Adrenal gland (tissue), 12 donors: Measurements from ENCODE around the gene MUC5B. TPM values are rescaled to one million over a fixed set of nuclear protein-coding genes. Genes with fewer than 3 reads are reported as not detected.
A peak's percentile ranks its signal among the peaks of the same experiment; 100 is the strongest.

ENCODE experiments used
- DNase-seq, 7 donors: peaks; one replicate each; pipeline ENCODE4 v3.0.0-alpha.2; 2019 to 2020
- H3K27ac ChIP-seq, 5 donors: fragments of 200-600 bp; sonication (generic) in 4 of 5; 1 replicate in 3 of 5; 2 replicates in 2 of 5; pipeline versions ENCODE4 v1.5.1 to v1.8.0; 2016 to 2020; ENCODE audit warnings: mild to moderate bottlenecking in 1 of 5
- H3K27me3 ChIP-seq: fragments of 200-600 bp; 2 replicates; pipeline ENCODE4 v1.8.0; 2021
- H3K36me3 ChIP-seq, 2 donors: fragments of 200-600 bp; replicated peaks in 1 of 2; 1 replicate in 1 of 2; 2 replicates in 1 of 2; pipeline versions ENCODE4 v1.5.1 to v1.8.0; 2018 to 2022
- H3K4me1 ChIP-seq, 2 donors: fragments of 200-600 bp; replicated peaks in 1 of 2; 1 replicate in 1 of 2; 2 replicates in 1 of 2; pipeline versions ENCODE4 v1.5.1 to v1.8.0; 2018 to 2021
- H3K4me3 ChIP-seq, 4 donors: fragments of 200-600 bp; sonication (generic) in 3 of 4; one replicate each; pipeline ENCODE4 v1.5.1; 2016 to 2018
- H3K9me3 ChIP-seq, 3 donors: fragments of 200-600 bp; sonication (generic) in 1 of 3; replicated peaks in 1 of 3; 1 replicate in 2 of 3; 2 replicates in 1 of 3; pipeline versions ENCODE4 v1.5.1 to v1.8.0; 2016 to 2021
- POLR2A ChIP-seq, 2 donors: fragments of 450-650 bp; IDR thresholded peaks; one replicate each; pipeline ENCODE4 v1.6.1; 2017; ENCODE audit warnings: antibody characterized with exemption in 2 of 2, mild to moderate bottlenecking in 2 of 2, moderate library complexity in 1 of 2
- WGBS, 4 donors: extraction: QIAGEN DNeasy Blood & Tissue Kit in 2 of 4; methylation state at CpG; one replicate each; pipeline versions ENCODE4 v1.1.5 to v1.1.7; 2013 to 2017; 5-methylcytosine and 5-hydroxymethylcytosine counted together
- intact Hi-C, 2 donors: fragments of 100-400 bp; cut with DNase I; formaldehyde crosslinking; loops; one replicate each; pipeline versions ENCODE4 v1.14.1 to v1.15.0; 2022 to 2023
- polyA plus RNA-seq, 3 donors: library from polyadenylated mRNA; stranded (reverse); fragments of 200-250 nt in 2 of 3; fragments of 350-450 nt in 1 of 3; fragmentation: Illumina TruSeq in 1 of 3; extraction: RNeasy Lipid Tissue Mini Kit (QIAGEN cat#74804) in 1 of 3; gene quantifications; one replicate each; pipeline ENCODE4 v1.2.3, GENCODE V29; 2013 to 2014
- total RNA-seq, 9 donors: library from RNA; depleted of rRNA in 4 of 9; stranded (reverse); fragments of >200 nt in 4 of 9; fragments of 120-200 nt in 1 of 9; fragmentation: NEBNext Ultra II Directional in 1 of 9; extraction: Animal tissue kit (Norgen Biotek cat#: 25700) in 1 of 9; gene quantifications; one replicate each; pipeline versions ENCODE4 v1.1.0 to v1.2.4, GENCODE V29; 2013 to 2023
- TF ChIP-seq, protein P1 (sequence below), 6 experiments: fragments of 450-650 bp in 4 of 6; fragments of 200-600 bp in 2 of 6; sonication (generic) in 1 of 6; IDR thresholded peaks; 1 replicate in 5 of 6; 2 replicates in 1 of 6; pipeline versions ENCODE4 v1.5.1 to v1.8.0; 2016 to 2021; ENCODE audit warnings: antibody characterized with exemption in 6 of 6, mild to moderate bottlenecking in 2 of 6, moderate library complexity in 1 of 6
- donor health status: healthy with polysubstance abuse.
- donor health status: Bipolar disorder and iron deficiency.
- donor health status: DM: yes; HTN: yes; CAD: no.
- donor health status: DM: no; HTN: no; CAD: no.
- donor health status: DM: no; HTN: no; CAD: no.
- donor health status: DM: yes; HTN: yes; CAD: no.

The MUC5B gene
- total and polyA plus RNA-seq, 12 donors = under 0.01 to 0.95 (median 0.70) TPM; not detected in 7

DNA sequence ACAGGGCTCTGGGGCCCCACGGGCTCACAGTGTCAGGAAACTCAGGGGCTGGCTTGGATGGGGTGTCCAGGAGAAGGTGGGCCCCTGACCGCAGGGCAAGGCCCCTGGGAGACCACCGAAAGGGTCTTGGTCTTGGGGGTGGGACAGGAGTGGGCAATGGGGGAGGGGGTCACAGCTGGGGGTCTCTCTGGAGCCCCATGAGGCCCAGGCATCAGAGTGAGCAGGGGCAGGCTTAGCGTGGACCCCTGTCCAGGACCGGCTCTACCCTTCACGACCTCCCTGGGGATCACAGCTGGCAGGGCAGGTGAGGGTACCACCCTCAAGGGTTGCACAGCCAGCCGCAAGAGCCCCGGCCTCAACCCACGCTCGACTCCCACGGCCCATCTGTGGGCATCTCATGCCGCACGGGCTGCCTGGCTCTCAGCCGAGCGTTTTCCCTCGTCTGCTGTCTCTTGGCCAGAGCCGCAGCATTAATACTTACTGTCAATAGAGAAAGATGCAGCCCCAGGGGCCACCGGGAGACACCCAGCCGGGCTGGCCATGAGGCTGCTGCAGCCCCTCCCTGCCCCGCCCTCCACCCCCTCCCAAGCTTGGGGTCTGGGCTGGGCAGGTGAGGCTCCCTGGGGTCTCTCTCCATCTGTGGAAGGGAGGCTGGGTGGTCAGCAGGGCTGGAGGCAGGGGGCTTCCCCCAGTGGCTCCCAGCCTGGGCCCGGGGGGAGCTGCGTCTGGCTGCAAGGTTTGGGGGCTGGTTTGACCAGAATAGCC is 662 bp downstream of the MUC5B start:
- no peaks in the 10 kb centered on the region for H3K36me3 ChIP-seq
- intact Hi-C loops = no loop called here
- peak in 1 of 7 donors; percentile 6 for DNase-seq
- WGBS, 4 donors = 77 to 81% (median 78%) methylated on average over 16 to 22 of the region's 22 CpGs
- no peak overlapping the region for H3K4me3 ChIP-seq
- H3K27me3 ChIP-seq = peaks cover 8% of the 10 kb centered on the region
- no peak overlapping the region for H3K27ac ChIP-seq
- TF ChIP-seq, protein P1, sequence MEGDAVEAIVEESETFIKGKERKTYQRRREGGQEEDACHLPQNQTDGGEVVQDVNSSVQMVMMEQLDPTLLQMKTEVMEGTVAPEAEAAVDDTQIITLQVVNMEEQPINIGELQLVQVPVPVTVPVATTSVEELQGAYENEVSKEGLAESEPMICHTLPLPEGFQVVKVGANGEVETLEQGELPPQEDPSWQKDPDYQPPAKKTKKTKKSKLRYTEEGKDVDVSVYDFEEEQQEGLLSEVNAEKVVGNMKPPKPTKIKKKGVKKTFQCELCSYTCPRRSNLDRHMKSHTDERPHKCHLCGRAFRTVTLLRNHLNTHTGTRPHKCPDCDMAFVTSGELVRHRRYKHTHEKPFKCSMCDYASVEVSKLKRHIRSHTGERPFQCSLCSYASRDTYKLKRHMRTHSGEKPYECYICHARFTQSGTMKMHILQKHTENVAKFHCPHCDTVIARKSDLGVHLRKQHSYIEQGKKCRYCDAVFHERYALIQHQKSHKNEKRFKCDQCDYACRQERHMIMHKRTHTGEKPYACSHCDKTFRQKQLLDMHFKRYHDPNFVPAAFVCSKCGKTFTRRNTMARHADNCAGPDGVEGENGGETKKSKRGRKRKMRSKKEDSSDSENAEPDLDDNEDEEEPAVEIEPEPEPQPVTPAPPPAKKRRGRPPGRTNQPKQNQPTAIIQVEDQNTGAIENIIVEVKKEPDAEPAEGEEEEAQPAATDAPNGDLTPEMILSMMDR (IDR thresholded peaks at IDR 0.05) = no peak
- TF ChIP-seq POLR2A (IDR thresholded peaks at IDR 0.05) = no peak
- no peaks in the 10 kb centered on the region for H3K4me1 ChIP-seq
- H3K9me3 ChIP-seq = no peaks in the 10 kb centered on the region

DNA sequence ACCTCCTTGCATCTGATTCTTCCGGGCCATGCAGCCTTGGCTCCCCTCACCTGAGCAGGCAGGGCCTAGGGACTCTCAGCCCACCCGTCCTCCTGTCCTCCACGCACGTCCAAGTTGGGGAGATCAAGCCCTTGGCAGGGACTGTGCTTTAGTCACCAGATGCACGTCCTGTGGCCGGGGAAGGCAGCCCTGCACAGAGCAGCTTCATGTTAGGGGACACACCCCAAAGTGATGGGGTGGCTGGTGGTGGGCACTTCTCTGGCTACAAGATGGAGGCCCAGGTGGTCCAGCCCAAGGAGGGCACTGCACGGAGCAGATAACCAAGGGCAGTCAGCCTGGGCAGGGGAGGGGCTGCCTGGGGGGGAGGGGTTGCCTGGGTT is 1.2 kb downstream of the MUC5B start:
- Histone ChIP-seq H3K4me1 (no peaks in the 10 kb centered on the region), H3K27ac (no peak overlapping the region), H3K27me3 (peaks cover 8% of the 10 kb centered on the region), H3K4me3 (no peak overlapping the region), H3K36me3 (no peaks in the 10 kb centered on the region), H3K9me3 (no peaks in the 10 kb centered on the region)
- WGBS, 4 donors = 28 to 70% (median 55%) methylated on average over 2 to 7 of the region's 7 CpGs
- TF ChIP-seq, protein P1 (IDR thresholded peaks at IDR 0.05) = no peak
- DNase-seq = peak in 1 of 7 donors; percentile 6
- intact Hi-C loops = no loop called here

DNA sequence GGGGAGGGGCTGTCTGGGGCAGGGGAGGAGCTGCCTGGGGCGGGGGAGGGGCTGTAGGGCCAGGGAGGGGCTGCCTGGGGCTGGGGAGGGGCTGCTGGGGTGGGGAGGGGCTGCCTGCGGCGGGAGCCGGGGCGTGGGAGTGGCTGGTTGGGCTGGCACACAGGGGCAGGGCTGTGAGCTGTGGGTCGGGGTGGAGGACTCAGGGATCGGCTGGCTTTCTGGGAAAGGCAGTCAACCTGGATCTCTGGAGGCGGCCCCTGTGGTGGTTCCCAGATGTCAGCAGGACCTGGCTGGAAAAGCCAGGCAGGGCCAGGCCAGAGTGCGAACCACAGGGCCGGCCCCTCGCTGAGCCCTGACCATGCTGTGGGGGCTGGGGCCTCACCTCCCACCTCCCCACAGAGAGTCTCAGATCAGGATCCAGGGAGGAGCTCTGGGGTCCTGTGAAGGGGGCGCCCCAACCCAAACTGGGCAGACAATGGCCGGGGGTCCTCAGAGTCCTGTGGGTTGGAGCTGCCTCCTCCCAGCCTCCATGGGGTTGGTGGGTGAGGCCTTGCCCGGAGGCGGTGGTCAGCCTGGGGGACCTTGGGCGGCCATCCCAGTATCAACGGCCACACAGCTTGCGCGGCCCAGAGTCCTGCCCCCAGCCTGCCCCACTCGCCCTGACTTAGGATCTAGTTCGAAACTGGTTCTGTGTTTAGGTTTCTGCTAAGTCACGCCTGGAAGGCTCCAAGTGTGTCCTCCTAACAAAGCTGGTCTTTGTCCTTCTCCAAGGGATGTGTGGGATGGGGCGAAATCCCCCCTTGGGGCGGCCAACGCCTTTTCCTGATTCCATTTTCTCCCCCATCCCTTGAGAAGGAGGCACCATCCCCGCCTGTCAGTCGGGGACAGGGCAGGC is 1.9 kb downstream of the MUC5B start:
- TF ChIP-seq, protein P1 (IDR thresholded peaks at IDR 0.05) = no peak
- no peak for TF ChIP-seq POLR2A (IDR thresholded peaks at IDR 0.05)
- DNase-seq = peak in 1 of 7 donors; percentile 7
- intact Hi-C loops = no loop called here
- no peak overlapping the region for H3K27ac ChIP-seq
- 79 to 87% (median 82%) methylated on average over 14 to 27 of the region's 27 CpGs for WGBS, 4 donors
- H3K36me3 ChIP-seq = no peaks in the 10 kb centered on the region
- H3K4me1 ChIP-seq = no peaks in the 10 kb centered on the region
- peaks cover 8% of the 10 kb centered on the region for H3K27me3 ChIP-seq
- H3K4me3 ChIP-seq = no peak overlapping the region
- H3K9me3 ChIP-seq = no peaks in the 10 kb centered on the region
